H1 (cell line): ENCODE results near the gene TNS2. TPM values are rescaled to one million over a fixed set of nuclear protein-coding genes. Genes with fewer than 3 reads are reported as not detected.
A peak's percentile ranks its signal among the peaks of the same experiment; 100 is the strongest.

Source experiments
- CTCF ChIA-PET: fragments of 300-600 bp; sonication (Branson Sonifier 250); formaldehyde crosslinking; loops from one replicate; lab custom pipeline; 2021; ENCODE audit not compliant: partially characterized antibody; lab: Charles Lee
- POLR2A ChIA-PET: fragments of 300-600 bp; sonication (Branson Sonifier 250); formaldehyde crosslinking; loops from one replicate; lab custom pipeline; 2021; ENCODE audit warnings: inconsistent platforms; ENCODE audit not compliant: partially characterized antibody; lab: Charles Lee
- DNase-seq, 2 experiments: peaks; one replicate each; pipeline versions ENCODE4 v3.0.0 to v3.0.0-alpha.2; 2010 to 2022; ENCODE audit warnings: low spot score in 2 of 2, low read depth in 1 of 2, mixed read lengths in 1 of 2
- FAIRE-seq: peaks from 2 replicates; lab custom pipeline; 2011; peaks lifted over from hg19 to GRCh38; lab: Jason Lieb, UNC
- H2AFZ ChIP-seq: 2 replicates; pipeline ENCODE4 v1.8.1; 2012; ENCODE audit warnings: low read length, inconsistent platforms
- H2AK5ac ChIP-seq: 2 replicates; pipeline ENCODE4 v1.6.1; 2013; ENCODE audit warnings: low read depth, low read length
- H2BK120ac ChIP-seq: replicated peaks from 2 replicates; pipeline ENCODE3; 2013; ENCODE audit warnings: low read depth, low read length, inconsistent platforms
- H2BK12ac ChIP-seq: 2 replicates; pipeline ENCODE4 v1.6.1; 2013; ENCODE audit warnings: low read depth, low read length
- H2BK15ac ChIP-seq: 2 replicates; pipeline ENCODE4 v1.6.1; 2013; ENCODE audit warnings: low read length
- H2BK20ac ChIP-seq: 2 replicates; pipeline ENCODE4 v1.6.1; 2013; ENCODE audit warnings: low read length
- H2BK5ac ChIP-seq: 2 replicates; pipeline ENCODE4 v1.6.1; 2013; ENCODE audit warnings: low read depth, low read length
- H3K14ac ChIP-seq: 2 replicates; pipeline ENCODE4 v1.6.1; 2013; ENCODE audit warnings: inconsistent platforms; ENCODE audit not compliant: insufficient read length
- H3K18ac ChIP-seq: 2 replicates; pipeline ENCODE4 v1.6.1; 2013; ENCODE audit warnings: low read length; ENCODE audit errors: extremely low read depth
- H3K23ac ChIP-seq: 2 replicates; pipeline ENCODE4 v1.6.1; 2013; ENCODE audit warnings: inconsistent platforms; ENCODE audit not compliant: insufficient read length
- H3K23me2 ChIP-seq: 2 replicates; pipeline ENCODE4 v1.6.1; 2013; ENCODE audit warnings: low read depth, low read length
- H3K27ac ChIP-seq: 2 replicates; pipeline ENCODE4 v1.6.1; 2011; ENCODE audit warnings: low read depth, low read length, inconsistent platforms
- H3K27me3 ChIP-seq, 4 experiments: replicated peaks in 1 of 4; 1 replicate in 1 of 4; 2 replicates in 3 of 4; pipeline versions ENCODE4 v1.6.1 to v1.8.1; 2011 to 2013; ENCODE audit warnings: low read length in 3 of 4, mild to moderate bottlenecking in 3 of 4, inconsistent platforms in 2 of 4, mixed read lengths in 2 of 4, moderate library complexity in 1 of 4; ENCODE audit not compliant: control insufficient read depth in 3 of 4, insufficient read depth in 3 of 4; ENCODE audit errors: extremely low read depth in 1 of 4
- H3K36me3 ChIP-seq, 4 experiments: 2 replicates each; pipeline versions ENCODE4 v1.6.1 to v1.8.1; 2011 to 2013; ENCODE audit warnings: mild to moderate bottlenecking in 4 of 4, low read length in 3 of 4, moderate library complexity in 2 of 4, control low read depth in 1 of 4, inconsistent platforms in 1 of 4; ENCODE audit not compliant: insufficient read depth in 4 of 4, control insufficient read depth in 2 of 4
- H3K4ac ChIP-seq: replicated peaks from 2 replicates; pipeline ENCODE3; 2013; ENCODE audit warnings: low read length, low read depth, mixed read lengths, inconsistent platforms; ENCODE audit not compliant: insufficient read length
- H3K4me1 ChIP-seq, 4 experiments: replicated peaks in 1 of 4; 1 replicate in 1 of 4; 2 replicates in 3 of 4; pipeline versions ENCODE4 v1.6.1 to v1.8.1; 2011 to 2013; ENCODE audit warnings: low read length in 3 of 4, inconsistent platforms in 2 of 4, mixed read lengths in 1 of 4; ENCODE audit not compliant: insufficient read depth in 4 of 4, control insufficient read depth in 3 of 4
- H3K4me2 ChIP-seq, 2 experiments: 2 replicates each; pipeline versions ENCODE4 v1.6.1 to v1.8.1; 2011 to 2013; ENCODE audit warnings: low read depth in 2 of 2, low read length in 2 of 2, control low read depth in 1 of 2, inconsistent platforms in 1 of 2, mild to moderate bottlenecking in 1 of 2; ENCODE audit not compliant: insufficient read depth in 1 of 2
- H3K4me3 ChIP-seq, 4 experiments: fragments of 200-600, 300-600 bp in 1 of 4; sonication (generic), shearing (Covaris generic), sonication (Bioruptor Twin) in 1 of 4; 2 replicates each; pipeline versions ENCODE4 v1.5.1 to v1.8.1; 2011 to 2016; ENCODE audit warnings: low read length in 4 of 4, low read depth in 3 of 4, control low read depth in 2 of 4, inconsistent platforms in 2 of 4, mild to moderate bottlenecking in 2 of 4, mixed read lengths in 1 of 4, moderate library complexity in 1 of 4; ENCODE audit not compliant: insufficient read depth in 2 of 4; ENCODE audit errors: extremely low read depth in 1 of 4
- H3K56ac ChIP-seq: replicated peaks from 2 replicates; pipeline ENCODE3; 2013; ENCODE audit warnings: low read depth, mild to moderate bottlenecking, mixed read lengths, low read length, inconsistent platforms; ENCODE audit not compliant: insufficient read length
- H3K79me1 ChIP-seq: 2 replicates; pipeline ENCODE4 v1.6.1; 2013; ENCODE audit warnings: low read depth, low read length, control low read depth
- H3K79me2 ChIP-seq, 2 experiments: 2 replicates each; pipeline versions ENCODE4 v1.6.1 to v1.8.1; 2012 to 2013; ENCODE audit warnings: low read length in 2 of 2, mild to moderate bottlenecking in 2 of 2, inconsistent platforms in 1 of 2; ENCODE audit not compliant: insufficient read depth in 2 of 2, control insufficient read depth in 1 of 2
- H3K9ac ChIP-seq, 4 experiments: replicated peaks in 1 of 4; 1 replicate in 1 of 4; 2 replicates in 3 of 4; pipeline versions ENCODE4 v1.6.1 to v1.8.1; 2011 to 2013; ENCODE audit warnings: low read depth in 3 of 4, low read length in 3 of 4, control low read depth in 2 of 4, mild to moderate bottlenecking in 2 of 4, moderate library complexity in 2 of 4, inconsistent platforms in 1 of 4; ENCODE audit errors: extremely low read depth in 1 of 4
- H3K9me3 ChIP-seq, 2 experiments: 2 replicates each; pipeline versions ENCODE4 v1.6.1 to v1.8.1; 2012 to 2013; ENCODE audit warnings: mild to moderate bottlenecking in 2 of 2, moderate library complexity in 2 of 2, control low read depth in 1 of 2, inconsistent platforms in 1 of 2, low read depth in 1 of 2, low read length in 1 of 2, mixed read lengths in 1 of 2; ENCODE audit not compliant: insufficient read depth in 2 of 2
- H4K20me1 ChIP-seq, 2 experiments: replicated peaks in 1 of 2; 2 replicates each; pipeline versions ENCODE3 to v1.8.1; 2011 to 2013; ENCODE audit warnings: inconsistent platforms in 2 of 2, low read length in 2 of 2, mild to moderate bottlenecking in 1 of 2; ENCODE audit not compliant: insufficient read depth in 2 of 2, control insufficient read depth in 1 of 2
- H4K5ac ChIP-seq: 2 replicates; pipeline ENCODE4 v1.6.1; 2013; ENCODE audit warnings: low read length, low read depth, mixed read lengths, inconsistent platforms; ENCODE audit not compliant: insufficient read length
- H4K8ac ChIP-seq: 2 replicates; pipeline ENCODE4 v1.8.0; 2013; ENCODE audit warnings: mild to moderate bottlenecking, moderate library complexity, low read length, inconsistent platforms; ENCODE audit not compliant: insufficient read depth; ENCODE audit errors: extremely low read depth
- H4K91ac ChIP-seq: replicated peaks from 2 replicates; pipeline ENCODE3; 2013; ENCODE audit warnings: low read length, mixed read lengths, inconsistent platforms; ENCODE audit not compliant: insufficient read length
- ASH2L ChIP-seq: fragments of 200-600, 300-600 bp; sonication (generic); IDR thresholded peaks from one replicate; pipeline ENCODE4 v1.7.1; 2017; ENCODE audit warnings: low read length
- BCL11A ChIP-seq, 2 experiments: IDR thresholded peaks; one replicate each; pipeline ENCODE4 v1.6.1; 2011; ENCODE audit warnings: low read depth in 2 of 2, low read length in 2 of 2, mild to moderate bottlenecking in 2 of 2
- SRF ChIP-seq: IDR thresholded peaks from 2 replicates; pipeline ENCODE4 v1.6.1; 2011; ENCODE audit warnings: mild to moderate bottlenecking, low read depth, low read length, moderate library complexity
- WGBS, 2 experiments: shearing (Covaris generic) in 1 of 2; methylation state at CpG; one replicate each; pipeline versions ENCODE4 v1.1.6 to v1.1.7; 2013 to 2015; ENCODE audit warnings: low lambda C conversion rate in 2 of 2, mixed read lengths in 2 of 2, inconsistent platforms in 1 of 2, low coverage in 1 of 2, missing lambda C conversion rate in 1 of 2; ENCODE audit not compliant: insufficient replicate concordance in 2 of 2, insufficient coverage in 1 of 2, insufficient read length in 1 of 2; ENCODE audit errors: extremely low coverage in 1 of 2, missing lambda C conversion rate in 1 of 2; 5-methylcytosine and 5-hydroxymethylcytosine counted together
- polyA plus RNA-seq, 7 experiments: library from polyadenylated mRNA; depleted of rRNA in 3 of 7; stranded (reverse) in 5 of 7; unstranded in 2 of 7; fragments of >200 nt in 5 of 7; fragments of 200-250 nt in 2 of 7; gene quantifications; 1 replicate in 5 of 7; 2 replicates in 1 of 7; 4 replicates in 1 of 7; pipeline versions ENCODE4 v1.2.1 to v1.2.3, GENCODE V29; 2011 to 2013; ENCODE audit warnings: missing spikeins in 2 of 7, mixed read lengths in 2 of 7
- total RNA-seq: library from RNA; stranded (reverse); fragmentation: NEBNext Ultra II Directional; extraction: Animal tissue kit (Norgen Biotek cat#: 25700); gene quantifications from 2 replicates; pipeline ENCODE4 v1.2.1, GENCODE V29; 2021
- TF ChIP-seq, protein P1 (sequence below): IDR thresholded peaks from 2 replicates; pipeline ENCODE4 v1.6.1; 2012; ENCODE audit warnings: inconsistent platforms

The TNS2 gene
- total and polyA plus RNA-seq, 2 of the 8 experiments (the other 6 are each of a cell fraction or from before 2014, with no cell fraction given) = 2.8 to 4.7 TPM

DNA sequence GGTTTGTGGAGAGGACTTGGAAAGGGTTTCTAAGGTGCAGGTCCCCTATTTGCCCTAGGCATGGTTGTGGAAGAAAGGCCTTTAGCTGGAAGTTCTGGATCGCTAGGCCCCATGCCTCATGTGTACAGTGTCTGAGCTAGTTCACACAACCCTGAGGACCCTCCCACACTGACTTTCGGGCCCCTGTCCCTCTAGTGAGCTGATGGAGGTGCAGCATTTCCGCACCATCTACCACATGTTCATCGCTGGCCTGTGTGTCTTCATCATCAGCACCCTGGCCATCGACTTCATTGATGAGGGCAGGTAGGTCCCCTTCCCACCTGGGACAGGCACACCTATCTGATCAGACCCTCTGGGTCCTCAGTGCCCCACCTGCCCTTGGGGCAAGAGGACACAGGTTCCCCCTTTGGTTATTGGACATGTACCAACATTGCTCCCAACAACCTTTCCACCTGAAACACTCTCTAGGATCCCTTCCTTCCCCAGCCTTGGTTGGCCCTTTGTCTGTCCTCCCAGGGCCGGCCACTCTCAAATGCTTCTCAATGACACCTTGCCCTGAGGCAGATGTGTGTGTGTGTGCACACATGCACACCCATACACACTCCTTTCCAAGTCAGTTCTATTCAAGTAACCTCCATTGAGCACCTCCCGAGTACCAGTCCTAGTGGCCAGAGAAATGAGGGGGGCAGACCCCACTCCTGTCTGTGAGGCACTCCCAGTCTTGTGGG lies 56.0 kb downstream of the TNS2 start:
- Histone ChIP-seq H3K9me3 (peaks cover 3 to 6% of the 10 kb centered on the region in 2 experiments; a peak in 3 of 4 replicates), H2BK15ac (peak overlapping the region; percentile 31; the same call in 1 of the 2 replicates), H3K79me1 (no peaks in the 10 kb centered on the region), H3K4ac (no peak overlapping the region), H2BK12ac (no peak overlapping the region), H4K5ac (no peak overlapping the region), H3K27ac (no peak overlapping the region), H3K79me2 (no peaks in the 10 kb centered on the region), H3K36me3 (no peaks in the 10 kb centered on the region), H2BK20ac (no peak overlapping the region), H3K23me2 (no peaks in the 10 kb centered on the region), H4K8ac (no peak overlapping the region; the same call in 1 of the 2 replicates), H3K56ac (no peak overlapping the region), H4K20me1 (no peaks in the 10 kb centered on the region), H3K4me1 (peaks cover 0 to 5% (median 1%) of the 10 kb centered on the region in 4 experiments; a peak in 5 of 7 replicates), H2AFZ (no peak overlapping the region), H3K4me3 (no peak overlapping the region), H4K91ac (no peak overlapping the region), H3K27me3 (no peaks in the 10 kb centered on the region), H3K14ac (no peak overlapping the region), H2BK120ac (no peak overlapping the region), H2BK5ac (0 out of 2 replicates have a peak overlapping the region, but pooled peaks have one; percentile 49), H3K18ac (no peak overlapping the region; the same call in 1 of the 2 replicates), H3K4me2 (no peak overlapping the region; a peak in 1 of 4 replicates), H2AK5ac (peak overlapping the region; percentile 95; the same call in 1 of the 2 replicates), H3K9ac (no peak overlapping the region), H3K23ac (no peak overlapping the region)
- ChIA-PET CTCF (interaction anchor here (19.1 kb wide), 1 partner anchor 36 kb away, joined by 531 read pairs; the partner anchor contains the start of gene SPRYD3), POLR2A (no interaction called here)
- no peak for FAIRE-seq
- no peak for DNase-seq
- no peak for TF ChIP-seq BCL11A (IDR thresholded peaks at IDR 0.05; ENCODE audit: low read depth in 2 of 2, low read length in 2 of 2)
- TF ChIP-seq SRF = no peak
- TF ChIP-seq, protein P1, sequence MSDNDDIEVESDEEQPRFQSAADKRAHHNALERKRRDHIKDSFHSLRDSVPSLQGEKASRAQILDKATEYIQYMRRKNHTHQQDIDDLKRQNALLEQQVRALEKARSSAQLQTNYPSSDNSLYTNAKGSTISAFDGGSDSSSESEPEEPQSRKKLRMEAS = no peak
- TF ChIP-seq ASH2L = no peak
- WGBS, 2 experiments = 94% methylated on average over 7 of the region's 7 CpGs; no CpG with 5 or more reads in 1 of the 2 experiments
